Panc1 (cell line): Measurements from ENCODE around the gene CCDC148.

Source experiments
- CTCF ChIP-seq: fragments of 450-650 bp; IDR thresholded peaks from 2 replicates; pipeline ENCODE4 v1.5.1; 2017; ENCODE audit warnings: mild to moderate bottlenecking
- POLR2AphosphoS5 ChIP-seq: IDR thresholded peaks from 2 replicates; pipeline ENCODE4 v1.6.1; 2012; ENCODE audit warnings: mild to moderate bottlenecking, low read depth, low read length, moderate library complexity
- REST ChIP-seq, 2 experiments: IDR thresholded peaks; 2 replicates each; pipeline ENCODE4 v1.6.1; 2011 to 2012; ENCODE audit warnings: low read depth in 2 of 2, control low read depth in 1 of 2, low read length in 1 of 2, mild to moderate bottlenecking in 1 of 2, moderate library complexity in 1 of 2; ENCODE audit not compliant: insufficient read depth in 1 of 2

- TF ChIP-seq CTCF (no peak), POLR2AphosphoS5 (no peak), REST (IDR thresholded peaks at IDR 0.05; ENCODE audit: insufficient read depth in 1 of 2, low read depth in 2 of 2, low read length in 1 of 2) (no peak)
Observed at GRCh38 chr2:158482594-158482993, 26.0 kb upstream of the CCDC148 start.
